WTC11 (cell line): ENCODE results near the gene RGS9BP. TPM values are rescaled to one million over a fixed set of nuclear protein-coding genes. Genes with fewer than 3 reads are reported as not detected.
A peak's percentile ranks its signal among the peaks of the same experiment; 100 is the strongest.
"Not testable (repeated sequence)": the region's sequence is repeated elsewhere in the genome, so short reads cannot be mapped to it uniquely, and the experiment has no call there.

Experiments
- ATAC-seq: fragments of 200-7000 bp; cut with Tn5 transposase; 2 replicates; pipeline ENCODE4 v1.10.0; 2021; ENCODE audit warnings: mild to moderate bottlenecking, moderate library complexity
- CTCF ChIA-PET: fragments of 300-600 bp; sonication (Branson Sonifier 250); formaldehyde crosslinking; loops from one replicate; lab custom pipeline; 2021; ENCODE audit warnings: antibody characterized with exemption; lab: Charles Lee
- POLR2A ChIA-PET: fragments of 350-600 bp; sonication (Branson Sonifier 250); formaldehyde crosslinking; loops from one replicate; lab custom pipeline; 2021; ENCODE audit warnings: antibody characterized with exemption; lab: Charles Lee
- DNase-seq: peaks from one replicate; pipeline ENCODE4 v3.0.0; 2021; ENCODE audit warnings: low spot score
- H3K27ac Mint-ChIP-seq: 2 replicates; pipeline ENCODE4 v1.8.0; 2021; ENCODE audit warnings: mixed read lengths
- H3K27me3 Mint-ChIP-seq: 2 replicates; pipeline ENCODE4 v1.8.0; 2021; ENCODE audit warnings: low read depth, mild to moderate bottlenecking, moderate library complexity, mixed read lengths
- H3K36me3 Mint-ChIP-seq: 2 replicates; pipeline ENCODE4 v1.8.0; 2021; ENCODE audit warnings: mixed read lengths
- H3K4me1 Mint-ChIP-seq: 2 replicates; pipeline ENCODE4 v1.8.0; 2022; ENCODE audit warnings: mixed read lengths
- H3K4me3 Mint-ChIP-seq: 2 replicates; pipeline ENCODE4 v1.8.0; 2021; ENCODE audit warnings: mild to moderate bottlenecking, moderate library complexity, mixed read lengths
- H3K9me3 Mint-ChIP-seq: 2 replicates; pipeline ENCODE4 v1.8.0; 2021; ENCODE audit warnings: mixed read lengths
- CBFB ChIP-seq: sonication (generic); formaldehyde crosslinking; IDR thresholded peaks from 2 replicates; pipeline ENCODE4 v1.8.1; 2022; ENCODE audit warnings: mild to moderate bottlenecking, low read depth, missing genetic modification reagents
- CREM ChIP-seq: sonication (generic); formaldehyde crosslinking; IDR thresholded peaks from 2 replicates; pipeline ENCODE4 v1.8.1; 2022; ENCODE audit warnings: mild to moderate bottlenecking, missing genetic modification reagents, moderate library complexity
- EMX1 ChIP-seq: fragments of 250-450 bp; sonication (Bioruptor Pico); IDR thresholded peaks from 2 replicates; pipeline ENCODE4 v1.8.0; 2021; ENCODE audit warnings: mild to moderate bottlenecking
- ETV6 ChIP-seq: sonication (generic); formaldehyde crosslinking; IDR thresholded peaks from 2 replicates; pipeline ENCODE4 v1.8.1; 2022; ENCODE audit warnings: mild to moderate bottlenecking, missing genetic modification reagents
- GABPB1 ChIP-seq: sonication (generic); formaldehyde crosslinking; IDR thresholded peaks from 2 replicates; pipeline ENCODE4 v1.8.1; 2023; ENCODE audit warnings: mild to moderate bottlenecking, missing genetic modification reagents
- MYBL2 ChIP-seq: sonication (generic); formaldehyde crosslinking; IDR thresholded peaks from 2 replicates; pipeline ENCODE4 v1.8.1; 2023; ENCODE audit warnings: mild to moderate bottlenecking, moderate library complexity, missing genetic modification reagents
- NFYB ChIP-seq: sonication (generic); formaldehyde crosslinking; conservative IDR thresholded peaks from 2 replicates; pipeline ENCODE4 v1.8.0; 2022; ENCODE audit warnings: low read depth, missing genetic modification reagents
- NR2C2 ChIP-seq: sonication (generic); formaldehyde crosslinking; IDR thresholded peaks from 2 replicates; pipeline ENCODE4 v1.8.0; 2022; ENCODE audit warnings: mild to moderate bottlenecking, missing genetic modification reagents
- TEAD4 ChIP-seq: sonication (generic); formaldehyde crosslinking; IDR thresholded peaks from 2 replicates; pipeline ENCODE4 v1.8.0; 2022; ENCODE audit warnings: mild to moderate bottlenecking, missing genetic modification reagents
- TP53 ChIP-seq: sonication (generic); formaldehyde crosslinking; IDR thresholded peaks from 2 replicates; pipeline ENCODE4 v1.8.1; 2023; ENCODE audit warnings: mild to moderate bottlenecking, missing genetic modification reagents
- ZNF121 ChIP-seq: sonication (generic); formaldehyde crosslinking; IDR thresholded peaks from 2 replicates; pipeline ENCODE4 v1.8.0; 2023; ENCODE audit warnings: missing genetic modification reagents
- ZNF317 ChIP-seq: sonication (generic); formaldehyde crosslinking; IDR thresholded peaks from 2 replicates; pipeline ENCODE4 v1.8.1; 2023; ENCODE audit warnings: low read depth, mild to moderate bottlenecking, moderate library complexity, missing genetic modification reagents, borderline replicate concordance
- ZNF423 ChIP-seq: fragments of 250-450 bp; sonication (Bioruptor Pico); IDR thresholded peaks from 2 replicates; pipeline ENCODE4 v2.1.2; 2022; ENCODE audit warnings: mild to moderate bottlenecking, moderate library complexity
- total RNA-seq: library from RNA; stranded (reverse); gene quantifications from 3 replicates; pipeline ENCODE4 v1.2.3, GENCODE V29; 2021
- TF ChIP-seq, protein P1 (sequence below): sonication (generic); formaldehyde crosslinking; IDR thresholded peaks from 2 replicates; pipeline ENCODE4 v1.8.0; 2022; ENCODE audit warnings: mild to moderate bottlenecking, missing genetic modification reagents
- TF ChIP-seq, protein P2 (sequence below): sonication (generic); formaldehyde crosslinking; IDR thresholded peaks from 2 replicates; pipeline ENCODE4 v1.8.1; 2022; ENCODE audit warnings: mild to moderate bottlenecking, missing genetic modification reagents, moderate library complexity, borderline replicate concordance
- TF ChIP-seq, protein P3 (sequence below): fragments of 250-450 bp; sonication (Bioruptor Pico); IDR thresholded peaks from 2 replicates; pipeline ENCODE4 v1.9.0; 2021; ENCODE audit warnings: moderate library complexity, mild to moderate bottlenecking, inconsistent platforms, borderline replicate concordance
- TF ChIP-seq, protein P4 (sequence below): sonication (generic); formaldehyde crosslinking; conservative IDR thresholded peaks from 2 replicates; pipeline ENCODE4 v1.8.1; 2022; ENCODE audit warnings: mild to moderate bottlenecking, missing genetic modification reagents
- TF ChIP-seq, protein P5 (sequence below): sonication (generic); formaldehyde crosslinking; IDR thresholded peaks from 2 replicates; pipeline ENCODE4 v1.8.1; 2022; ENCODE audit warnings: mild to moderate bottlenecking, moderate library complexity, missing genetic modification reagents
- TF ChIP-seq, protein P6 (sequence below): fragments of 250-450 bp; sonication (Bioruptor Pico); IDR thresholded peaks from 2 replicates; pipeline ENCODE4 v1.9.0; 2021; ENCODE audit warnings: mild to moderate bottlenecking, borderline replicate concordance

Gene RGS9BP
- total RNA-seq, 1 experiment from 2014 or later, result 0.24 TPM

DNA sequence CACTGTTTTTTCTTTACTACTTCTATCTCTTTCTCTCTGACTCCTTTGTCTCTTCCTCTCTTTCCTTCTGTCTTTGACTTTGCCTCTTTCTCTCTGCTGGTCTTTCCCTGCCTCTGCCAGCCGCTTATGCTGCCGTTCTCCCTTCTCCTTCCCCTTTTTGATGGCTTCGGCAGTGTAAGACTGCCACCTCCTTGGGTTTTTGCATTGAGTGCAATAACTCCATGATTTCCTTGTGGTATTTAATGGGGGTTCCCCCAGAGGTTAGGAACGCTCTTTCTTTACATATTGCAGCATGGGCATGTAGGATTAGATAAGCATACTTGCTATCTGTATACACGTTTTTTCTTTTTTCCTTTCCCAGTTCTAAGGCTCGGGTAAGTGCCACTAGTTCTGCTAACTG, 19.9 kb downstream of the RGS9BP start:
- ATAC-seq, CTCF ChIA-PET, H3K4me3 Mint-ChIP-seq, H3K27ac Mint-ChIP-seq, DNase-seq, POLR2A ChIA-PET: not testable (repeated sequence)
- Mint-ChIP-seq H3K36me3 (peaks cover 20% of the 10 kb centered on the region), H3K27me3 (peaks cover 48% of the 10 kb centered on the region), H3K4me1 (peaks cover 31% of the 10 kb centered on the region), H3K9me3 (peaks cover 18% of the 10 kb centered on the region)

DNA sequence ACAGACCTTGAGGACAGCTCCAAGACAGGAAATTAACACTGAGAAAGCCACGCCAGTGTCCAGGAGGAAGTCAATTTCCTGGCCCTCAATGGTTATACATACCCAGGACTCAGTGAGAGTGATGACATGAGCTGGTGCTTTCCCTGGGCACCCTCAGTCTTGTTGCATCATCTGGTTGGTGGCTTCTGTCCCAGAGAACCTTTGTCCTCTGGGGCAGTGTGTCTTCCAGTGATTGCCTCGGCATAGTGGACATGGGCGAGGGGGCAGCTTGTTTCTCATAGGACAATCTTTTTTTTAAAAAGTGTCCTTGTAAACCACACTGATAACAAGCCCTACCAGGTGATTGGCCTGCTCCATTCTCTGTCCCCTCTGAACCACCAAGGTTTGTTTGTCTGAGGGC, 21.1 kb downstream of the RGS9BP start:
- CTCF ChIA-PET, POLR2A ChIA-PET, H3K27ac Mint-ChIP-seq, DNase-seq, H3K4me3 Mint-ChIP-seq, ATAC-seq: not testable (repeated sequence)
- peak; percentile 91 for TF ChIP-seq GABPB1 (CRISPR knock-in tag)
- peaks cover 30% of the 10 kb centered on the region for H3K4me1 Mint-ChIP-seq
- H3K27me3 Mint-ChIP-seq, result peaks cover 49% of the 10 kb centered on the region
- peaks cover 20% of the 10 kb centered on the region for H3K36me3 Mint-ChIP-seq
- peaks cover 18% of the 10 kb centered on the region for H3K9me3 Mint-ChIP-seq

DNA sequence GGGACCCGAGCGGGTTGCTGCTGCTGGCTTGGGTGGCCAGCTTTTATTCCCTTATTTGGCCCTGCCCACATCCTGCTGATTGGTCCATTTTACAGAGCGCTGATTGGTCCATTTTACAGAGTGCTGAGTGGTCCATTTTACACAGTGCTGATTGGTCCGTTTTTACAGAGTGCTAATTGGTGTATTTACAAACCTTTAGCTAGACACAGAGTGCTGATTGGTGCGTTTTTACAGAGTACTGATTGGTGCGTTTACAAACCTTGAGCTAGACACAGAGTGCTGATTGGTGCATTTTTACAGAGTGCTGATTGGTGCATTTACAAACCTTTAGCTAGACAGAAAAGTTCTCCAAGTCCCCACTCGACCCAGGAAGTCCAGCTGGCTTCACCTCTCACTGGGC, 24.5 kb downstream of the RGS9BP start:
- CTCF ChIA-PET, result interaction anchor here (0.6 to 1.2 kb wide), 4 partner anchors 17 to 353 kb away, joined by 3 read pairs; no protein-coding TSS in a partner anchor
- H3K27ac Mint-ChIP-seq, H3K4me3 Mint-ChIP-seq, ATAC-seq, DNase-seq, POLR2A ChIA-PET: not testable (repeated sequence)
- Mint-ChIP-seq H3K4me1 (peaks cover 27% of the 10 kb centered on the region), H3K27me3 (peaks cover 49% of the 10 kb centered on the region), H3K36me3 (peaks cover 25% of the 10 kb centered on the region), H3K9me3 (peaks cover 18% of the 10 kb centered on the region)
- TF ChIP-seq NFYB, result peak; percentile 49

DNA sequence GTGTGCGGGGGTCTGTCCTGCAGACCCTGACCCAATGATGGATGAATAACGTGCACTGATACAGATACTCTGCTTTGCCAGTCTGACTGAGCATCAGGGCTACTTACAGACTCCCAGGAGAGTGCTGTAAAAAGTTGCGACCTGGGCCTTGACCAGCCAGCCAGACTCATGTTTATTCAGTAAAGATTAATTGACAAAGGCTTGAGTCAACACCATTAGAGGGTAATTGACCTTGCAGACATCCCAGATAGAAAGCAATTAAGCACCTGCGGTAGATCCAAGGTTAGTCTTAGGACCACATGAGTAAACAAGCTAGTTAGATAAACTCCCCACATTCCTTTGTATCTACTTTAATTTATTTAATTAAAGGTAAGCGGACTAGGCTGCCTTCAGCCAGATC, 26.4 kb downstream of the RGS9BP start:
- Mint-ChIP-seq H3K4me3 (no peak overlapping the region), H3K36me3 (peaks cover 25% of the 10 kb centered on the region), H3K4me1 (peaks cover 27% of the 10 kb centered on the region), H3K27ac (no peak overlapping the region), H3K9me3 (peaks cover 18% of the 10 kb centered on the region), H3K27me3 (peaks cover 46% of the 10 kb centered on the region)
- no peak for DNase-seq
- CTCF ChIA-PET, result no interaction called here
- no peak for ATAC-seq
- POLR2A ChIA-PET, result no interaction called here
- TF ChIP-seq ZNF121 (no peak), CBFB (CRISPR knock-in tag) (no peak), EMX1 (CRISPR knock-in tag) (no peak), ZNF423 (CRISPR knock-in tag) (no peak), MYBL2 (no peak), TP53 (CRISPR knock-in tag) (no peak), ETV6 (no peak), ZNF317 (CRISPR knock-in tag) (no peak), CREM (CRISPR knock-in tag) (no peak), TEAD4 (no peak), NR2C2 (CRISPR knock-in tag) (no peak)
- TF ChIP-seq, protein P1, sequence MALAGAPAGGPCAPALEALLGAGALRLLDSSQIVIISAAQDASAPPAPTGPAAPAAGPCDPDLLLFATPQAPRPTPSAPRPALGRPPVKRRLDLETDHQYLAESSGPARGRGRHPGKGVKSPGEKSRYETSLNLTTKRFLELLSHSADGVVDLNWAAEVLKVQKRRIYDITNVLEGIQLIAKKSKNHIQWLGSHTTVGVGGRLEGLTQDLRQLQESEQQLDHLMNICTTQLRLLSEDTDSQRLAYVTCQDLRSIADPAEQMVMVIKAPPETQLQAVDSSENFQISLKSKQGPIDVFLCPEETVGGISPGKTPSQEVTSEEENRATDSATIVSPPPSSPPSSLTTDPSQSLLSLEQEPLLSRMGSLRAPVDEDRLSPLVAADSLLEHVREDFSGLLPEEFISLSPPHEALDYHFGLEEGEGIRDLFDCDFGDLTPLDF (CRISPR knock-in tag), result no peak
- TF ChIP-seq, protein P2, sequence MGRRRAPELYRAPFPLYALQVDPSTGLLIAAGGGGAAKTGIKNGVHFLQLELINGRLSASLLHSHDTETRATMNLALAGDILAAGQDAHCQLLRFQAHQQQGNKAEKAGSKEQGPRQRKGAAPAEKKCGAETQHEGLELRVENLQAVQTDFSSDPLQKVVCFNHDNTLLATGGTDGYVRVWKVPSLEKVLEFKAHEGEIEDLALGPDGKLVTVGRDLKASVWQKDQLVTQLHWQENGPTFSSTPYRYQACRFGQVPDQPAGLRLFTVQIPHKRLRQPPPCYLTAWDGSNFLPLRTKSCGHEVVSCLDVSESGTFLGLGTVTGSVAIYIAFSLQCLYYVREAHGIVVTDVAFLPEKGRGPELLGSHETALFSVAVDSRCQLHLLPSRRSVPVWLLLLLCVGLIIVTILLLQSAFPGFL (CRISPR knock-in tag), result no peak
- TF ChIP-seq, protein P3, sequence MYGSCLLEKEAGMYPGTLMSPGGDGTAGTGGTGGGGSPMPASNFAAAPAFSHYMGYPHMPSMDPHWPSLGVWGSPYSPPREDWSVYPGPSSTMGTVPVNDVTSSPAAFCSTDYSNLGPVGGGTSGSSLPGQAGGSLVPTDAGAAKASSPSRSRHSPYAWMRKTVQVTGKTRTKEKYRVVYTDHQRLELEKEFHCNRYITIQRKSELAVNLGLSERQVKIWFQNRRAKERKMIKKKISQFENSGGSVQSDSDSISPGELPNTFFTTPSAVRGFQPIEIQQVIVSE (CRISPR knock-in tag), result no peak
- TF ChIP-seq, protein P4, sequence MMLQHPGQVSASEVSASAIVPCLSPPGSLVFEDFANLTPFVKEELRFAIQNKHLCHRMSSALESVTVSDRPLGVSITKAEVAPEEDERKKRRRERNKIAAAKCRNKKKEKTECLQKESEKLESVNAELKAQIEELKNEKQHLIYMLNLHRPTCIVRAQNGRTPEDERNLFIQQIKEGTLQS (CRISPR knock-in tag), result no peak
- TF ChIP-seq, protein P5, sequence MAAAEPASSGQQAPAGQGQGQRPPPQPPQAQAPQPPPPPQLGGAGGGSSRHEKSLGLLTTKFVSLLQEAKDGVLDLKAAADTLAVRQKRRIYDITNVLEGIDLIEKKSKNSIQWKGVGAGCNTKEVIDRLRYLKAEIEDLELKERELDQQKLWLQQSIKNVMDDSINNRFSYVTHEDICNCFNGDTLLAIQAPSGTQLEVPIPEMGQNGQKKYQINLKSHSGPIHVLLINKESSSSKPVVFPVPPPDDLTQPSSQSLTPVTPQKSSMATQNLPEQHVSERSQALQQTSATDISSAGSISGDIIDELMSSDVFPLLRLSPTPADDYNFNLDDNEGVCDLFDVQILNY, result no peak
- TF ChIP-seq, protein P6, sequence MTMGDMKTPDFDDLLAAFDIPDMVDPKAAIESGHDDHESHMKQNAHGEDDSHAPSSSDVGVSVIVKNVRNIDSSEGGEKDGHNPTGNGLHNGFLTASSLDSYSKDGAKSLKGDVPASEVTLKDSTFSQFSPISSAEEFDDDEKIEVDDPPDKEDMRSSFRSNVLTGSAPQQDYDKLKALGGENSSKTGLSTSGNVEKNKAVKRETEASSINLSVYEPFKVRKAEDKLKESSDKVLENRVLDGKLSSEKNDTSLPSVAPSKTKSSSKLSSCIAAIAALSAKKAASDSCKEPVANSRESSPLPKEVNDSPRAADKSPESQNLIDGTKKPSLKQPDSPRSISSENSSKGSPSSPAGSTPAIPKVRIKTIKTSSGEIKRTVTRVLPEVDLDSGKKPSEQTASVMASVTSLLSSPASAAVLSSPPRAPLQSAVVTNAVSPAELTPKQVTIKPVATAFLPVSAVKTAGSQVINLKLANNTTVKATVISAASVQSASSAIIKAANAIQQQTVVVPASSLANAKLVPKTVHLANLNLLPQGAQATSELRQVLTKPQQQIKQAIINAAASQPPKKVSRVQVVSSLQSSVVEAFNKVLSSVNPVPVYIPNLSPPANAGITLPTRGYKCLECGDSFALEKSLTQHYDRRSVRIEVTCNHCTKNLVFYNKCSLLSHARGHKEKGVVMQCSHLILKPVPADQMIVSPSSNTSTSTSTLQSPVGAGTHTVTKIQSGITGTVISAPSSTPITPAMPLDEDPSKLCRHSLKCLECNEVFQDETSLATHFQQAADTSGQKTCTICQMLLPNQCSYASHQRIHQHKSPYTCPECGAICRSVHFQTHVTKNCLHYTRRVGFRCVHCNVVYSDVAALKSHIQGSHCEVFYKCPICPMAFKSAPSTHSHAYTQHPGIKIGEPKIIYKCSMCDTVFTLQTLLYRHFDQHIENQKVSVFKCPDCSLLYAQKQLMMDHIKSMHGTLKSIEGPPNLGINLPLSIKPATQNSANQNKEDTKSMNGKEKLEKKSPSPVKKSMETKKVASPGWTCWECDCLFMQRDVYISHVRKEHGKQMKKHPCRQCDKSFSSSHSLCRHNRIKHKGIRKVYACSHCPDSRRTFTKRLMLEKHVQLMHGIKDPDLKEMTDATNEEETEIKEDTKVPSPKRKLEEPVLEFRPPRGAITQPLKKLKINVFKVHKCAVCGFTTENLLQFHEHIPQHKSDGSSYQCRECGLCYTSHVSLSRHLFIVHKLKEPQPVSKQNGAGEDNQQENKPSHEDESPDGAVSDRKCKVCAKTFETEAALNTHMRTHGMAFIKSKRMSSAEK (CRISPR knock-in tag), result no peak
